Peyer's patch (tissue), 4 donors: Measurements from ENCODE around the gene CYP2D6.

Experiments used
- CTCF ChIP-seq, 6 experiments: fragments of 450-650 bp in 4 of 6; fragments of 200-600 bp in 2 of 6; sonication (generic) in 1 of 6; IDR thresholded peaks; one replicate each; pipeline ENCODE4 v1.5.1; 2017 to 2019; ENCODE audit warnings: antibody characterized with exemption in 6 of 6, mild to moderate bottlenecking in 3 of 6, moderate library complexity in 1 of 6
- POLR2A ChIP-seq, 2 donors: fragments of 450-650 bp; IDR thresholded peaks; one replicate each; pipeline ENCODE4 v1.5.1; 2017; ENCODE audit warnings: antibody characterized with exemption in 2 of 2, mild to moderate bottlenecking in 2 of 2, moderate library complexity in 2 of 2

GRCh38 chr22:42077486-42078125, 53.0 kb downstream of the CYP2D6 start:
- TF ChIP-seq CTCF (IDR thresholded peaks at IDR 0.05): no peak
- TF ChIP-seq POLR2A (IDR thresholded peaks at IDR 0.05): no peak
